Psoas muscle (tissue), 8 donors: ENCODE measurements around the gene FNDC5. TPM values are rescaled to one million over a fixed set of nuclear protein-coding genes. Genes with fewer than 3 reads are reported as not detected.

Experiments
- ATAC-seq, 4 donors: fragments of 200-7000 bp; cut with Tn5 transposase; one replicate each; pipeline ENCODE4 v1.9.1; 2020; ENCODE audit warnings: moderate library complexity in 3 of 4, mild to moderate bottlenecking in 2 of 4
- DNase-seq, 2 donors: peaks; one replicate each; pipeline ENCODE4 v3.0.0-alpha.2; 2020
- H3K27ac ChIP-seq: fragments of 200-600 bp; one replicate; pipeline ENCODE4 v1.8.0; 2022
- H3K27me3 ChIP-seq, 3 donors: fragments of 200-600 bp in 1 of 3; one replicate each; pipeline versions ENCODE4 v1.6.1 to v1.8.0; 2013 to 2022; ENCODE audit warnings: low read length in 2 of 3, mild to moderate bottlenecking in 2 of 3, moderate library complexity in 1 of 3; ENCODE audit not compliant: insufficient read depth in 3 of 3
- H3K36me3 ChIP-seq, 2 donors: fragments of 200-600 bp in 1 of 2; one replicate each; pipeline versions ENCODE4 v1.6.1 to v1.8.0; 2013 to 2022; ENCODE audit warnings: low read depth in 1 of 2, mild to moderate bottlenecking in 1 of 2, moderate library complexity in 1 of 2; ENCODE audit not compliant: insufficient read depth in 1 of 2
- H3K4me1 ChIP-seq: fragments of 200-600 bp; one replicate; pipeline ENCODE4 v1.8.0; 2022
- H3K4me3 ChIP-seq: fragments of 200-600 bp; one replicate; pipeline ENCODE4 v1.8.0; 2022; ENCODE audit warnings: mild to moderate bottlenecking
- H3K9me3 ChIP-seq: fragments of 200-600 bp; one replicate; pipeline ENCODE4 v1.8.0; 2022
- CTCF ChIP-seq: fragments of 200-600 bp; IDR thresholded peaks from one replicate; pipeline ENCODE4 v1.8.0; 2022; ENCODE audit warnings: antibody characterized with exemption
- WGBS, 3 donors: extraction: QIAGEN DNeasy Blood & Tissue Kit; methylation state at CpG; one replicate each; pipeline versions ENCODE4 v1.1.6 to v1.1.7; 2013; 5-methylcytosine and 5-hydroxymethylcytosine counted together
- intact Hi-C, 2 donors: fragments of 100-400 bp; cut with DNase I; formaldehyde crosslinking; loops; one replicate each; pipeline versions ENCODE4 v1.11.0 to v1.14.2; 2022
- polyA plus RNA-seq, 3 donors: library from polyadenylated mRNA; stranded (reverse); fragments of 200-250 nt; gene quantifications; one replicate each; pipeline ENCODE4 v1.2.3, GENCODE V29; 2013
- total RNA-seq, 4 donors: library from RNA; stranded (reverse); fragmentation: NEBNext Ultra II Directional in 2 of 4; extraction: Animal tissue kit (Norgen Biotek cat#: 25700) in 2 of 4; gene quantifications; one replicate each; pipeline versions ENCODE4 v1.2.1 to v1.2.4, GENCODE V29; 2021 to 2023
- donor health status: healthy with polysubstance abuse.
- donor health status: DM: no; HTN: no; CAD: no; lungs with moderate emphysema.
- donor health status: Bipolar disorder and iron deficiency.
- donor health status: healthy.
- donor health status: DM: yes; HTN: yes; CAD: no.
- donor health status: DM: no; HTN: no; CAD: no.
- donor health status: DM: no; HTN: no; CAD: no.
- donor health status: DM: yes; HTN: yes; CAD: no.

The FNDC5 gene
- total and polyA plus RNA-seq, 7 donors = 72.8 to 184 (median 91.6) TPM

GRCh38 chr1:32868806-32869455, 1.8 kb downstream of the FNDC5 start:
- H3K4me1 ChIP-seq = peaks cover 20% of the 10 kb centered on the region

DNA sequence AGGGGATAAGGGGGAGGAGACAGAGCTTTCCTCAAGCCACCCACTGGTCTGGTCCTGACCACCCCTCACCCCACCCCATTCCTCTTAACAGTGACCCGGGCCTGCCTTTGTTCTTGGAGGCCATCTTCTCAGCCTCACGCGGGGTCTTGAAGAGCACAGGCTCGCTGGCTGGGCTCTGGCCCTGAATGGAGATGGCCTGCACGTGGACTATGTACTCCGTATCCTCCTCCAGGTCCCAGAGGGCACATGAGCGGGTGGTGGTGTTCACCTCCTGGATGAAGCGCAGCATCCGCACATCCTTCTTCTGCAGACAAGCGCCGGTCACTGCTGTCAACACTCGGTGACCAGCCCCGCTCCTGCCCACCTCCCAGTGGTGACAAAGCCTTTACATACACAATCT, 2.6 kb downstream of the FNDC5 start:
- Histone ChIP-seq H3K36me3 (peaks cover 0 to 5% of the 10 kb centered on the region in 2 donors), H3K9me3 (no peaks in the 10 kb centered on the region), H3K27me3 (no peaks in the 10 kb centered on the region), H3K4me1 (peaks cover 20% of the 10 kb centered on the region), H3K27ac (no peak overlapping the region), H3K4me3 (no peak overlapping the region)
- intact Hi-C loops = no loop called here
- 91 to 95% (median 93%) methylated on average over 13 of the region's 13 CpGs for WGBS, 3 donors
- DNase-seq (no peak), ATAC-seq (no peak)
- TF ChIP-seq CTCF = no peak

More at GRCh38 chr1:32868806-32869455, 1.8 kb downstream of the FNDC5 start:
- Histone ChIP-seq H3K36me3 (no peaks in the 10 kb centered on the region), H3K27me3 (no peaks in the 10 kb centered on the region), H3K4me3 (no peak overlapping the region), H3K9me3 (no peaks in the 10 kb centered on the region), H3K27ac (peak overlapping the region; percentile 69)
- TF ChIP-seq CTCF = no peak
- 89 to 98% (median 96%) methylated on average over 9 of the region's 9 CpGs for WGBS, 3 donors
- intact Hi-C loops = no loop called here
- ATAC-seq = no peak
- DNase-seq = no peak

DNA sequence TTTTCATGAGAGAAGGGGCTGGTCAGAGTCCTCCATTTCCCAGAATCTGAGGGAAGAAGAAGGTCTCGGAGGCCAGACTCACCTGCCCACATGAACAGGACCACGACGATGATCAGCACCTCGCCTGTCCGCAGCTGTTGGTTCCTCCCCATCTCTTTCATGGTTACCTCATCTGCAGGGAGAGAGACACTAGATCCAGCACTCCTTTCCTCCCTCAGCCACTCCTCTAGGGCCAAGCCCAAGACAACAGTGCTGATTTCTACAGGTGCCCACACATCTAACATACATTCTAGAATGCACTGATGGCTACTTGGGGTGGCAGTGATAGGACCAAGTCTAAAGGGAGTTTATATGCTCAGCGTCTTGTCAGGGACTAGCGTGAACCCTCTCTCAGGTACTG, 3.0 kb downstream of the FNDC5 start:
- H3K36me3 ChIP-seq = peaks cover 0 to 10% of the 10 kb centered on the region in 2 donors
- peaks cover 20% of the 10 kb centered on the region for H3K4me1 ChIP-seq
- no peak for TF ChIP-seq CTCF
- H3K27ac ChIP-seq = no peak overlapping the region
- H3K27me3 ChIP-seq = no peaks in the 10 kb centered on the region
- WGBS, 3 donors = 93 to 96% (median 93%) methylated on average over 7 of the region's 7 CpGs
- no peak overlapping the region for H3K4me3 ChIP-seq
- no peak for ATAC-seq
- intact Hi-C loops = no loop called here
- DNase-seq = no peak
- no peaks in the 10 kb centered on the region for H3K9me3 ChIP-seq

- 85 to 91% (median 86%) methylated on average over 5 of the region's 5 CpGs for WGBS, 3 donors
- intact Hi-C loops = no loop called here
- no peak for TF ChIP-seq CTCF
- peaks cover 0 to 15% of the 10 kb centered on the region in 2 donors for H3K36me3 ChIP-seq
- peaks cover 23% of the 10 kb centered on the region for H3K4me1 ChIP-seq
- H3K27me3 ChIP-seq = no peaks in the 10 kb centered on the region
- no peak overlapping the region for H3K27ac ChIP-seq
- no peaks in the 10 kb centered on the region for H3K9me3 ChIP-seq
- DNase-seq (no peak), ATAC-seq (no peak)
- H3K4me3 ChIP-seq = no peak overlapping the region
These were observed 3.6 kb downstream of the FNDC5 start for GRCh38 chr1:32867151-32867550.
